NCI-H2227 (cell line): Measurements from ENCODE around the gene GOLGA6L1.
"Not testable (repeated sequence)": the region's sequence is repeated elsewhere in the genome, so short reads cannot be mapped to it uniquely, and the experiment has no call there.

ENCODE experiments used
- DNase-seq: peaks from one replicate; lab custom pipeline; 2025; ENCODE audit not compliant: unreplicated experiment; lab: John Stamatoyannopoulos, UW

Gene GOLGA6L1, protein sequence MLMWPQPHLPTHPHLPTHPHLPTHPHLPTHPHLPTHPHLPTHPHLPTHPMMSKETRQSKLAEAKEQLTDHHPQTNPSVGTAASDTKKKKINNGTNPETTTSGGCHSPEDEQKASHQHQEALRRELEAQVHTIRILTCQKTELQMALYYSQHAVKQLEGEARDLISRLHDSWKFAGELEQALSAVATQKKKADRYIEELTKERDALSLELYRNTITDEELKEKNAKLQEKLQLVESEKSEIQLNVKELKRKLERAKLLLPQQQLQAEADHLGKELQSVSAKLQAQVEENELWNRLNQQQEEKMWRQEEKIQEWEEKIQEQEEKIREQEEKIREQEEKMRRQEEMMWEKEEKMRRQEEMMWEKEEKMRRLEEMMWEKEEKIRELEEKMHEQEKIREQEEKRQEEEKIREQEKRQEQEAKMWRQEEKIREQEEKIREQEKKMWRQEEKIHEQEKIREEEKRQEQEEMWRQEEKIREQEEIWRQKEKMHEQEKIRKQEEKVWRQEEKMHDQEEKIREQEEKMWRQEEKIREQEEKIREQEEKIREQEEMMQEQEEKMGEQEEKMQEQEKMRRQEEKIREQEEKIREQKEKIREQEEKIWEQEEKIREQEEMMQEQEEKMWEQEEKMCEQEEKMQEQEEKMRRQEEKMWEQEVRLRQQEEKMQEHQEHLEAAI

DNA sequence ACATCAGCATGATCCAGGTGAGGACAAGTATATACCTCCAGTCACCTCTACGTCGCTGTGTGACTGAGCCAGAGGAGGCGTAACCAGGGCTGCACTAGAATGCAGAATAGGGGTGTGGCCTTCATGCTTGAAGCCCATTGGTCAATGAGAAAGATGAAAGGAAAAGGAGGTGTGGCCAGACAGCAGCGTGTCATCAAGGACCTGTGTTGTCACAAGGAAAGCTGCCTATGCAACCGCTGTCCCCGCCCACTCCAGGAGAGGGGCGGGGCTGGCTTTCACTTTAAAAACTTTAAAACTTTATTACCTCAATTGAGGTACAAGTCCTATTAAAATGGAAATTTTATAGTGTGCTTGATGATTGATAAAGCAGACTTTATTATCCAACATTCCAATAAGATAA, at the start of gene GOLGA6L1:
GOLGA6L1 (minus strand) TSS at position 101 of the 400 bp plus-strand sequence; CDS start at position 10, 91 bp downstream.
- not testable (repeated sequence) for DNase-seq

DNA sequence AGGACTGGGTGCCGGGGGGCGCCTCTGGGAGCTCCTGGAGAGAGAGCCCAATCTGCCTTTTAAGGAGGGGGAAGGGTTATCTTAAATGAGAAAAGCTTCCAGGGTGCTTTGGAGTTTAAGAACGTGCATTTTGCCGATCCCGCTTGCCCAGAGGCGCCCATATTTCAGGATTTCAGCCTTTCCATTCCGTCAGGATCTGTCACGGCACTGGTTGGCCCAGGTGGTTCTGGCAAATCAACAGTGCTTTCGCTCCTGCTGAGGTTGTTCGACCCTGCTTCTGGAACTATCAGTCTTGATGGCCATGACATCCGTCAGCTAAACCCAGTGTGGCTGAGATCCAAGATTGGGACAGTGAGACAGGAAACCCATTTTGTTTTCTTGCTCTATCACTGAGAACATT, 44.6 kb upstream of the GOLGA6L1 start:
- not testable (repeated sequence) for DNase-seq

DNA sequence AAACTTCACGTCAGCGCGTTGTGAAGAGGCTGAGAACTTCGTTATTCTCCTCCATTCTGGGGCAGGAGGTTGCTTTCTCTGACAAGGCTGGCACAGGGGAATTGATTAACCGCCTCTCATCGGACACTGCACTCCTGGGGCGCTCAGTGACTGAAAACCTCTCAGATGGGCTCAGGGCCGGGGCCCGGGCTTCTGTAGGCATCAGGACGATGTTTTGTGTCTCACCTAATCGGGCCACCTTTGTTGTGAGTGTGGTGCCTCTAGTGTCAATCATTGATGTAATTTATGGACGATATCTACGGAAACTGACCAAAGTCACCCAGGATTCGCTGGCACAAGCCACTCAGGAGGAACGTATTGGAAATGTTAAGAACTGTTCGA, 43.9 kb upstream of the GOLGA6L1 start:
- not testable (repeated sequence) for DNase-seq

DNA sequence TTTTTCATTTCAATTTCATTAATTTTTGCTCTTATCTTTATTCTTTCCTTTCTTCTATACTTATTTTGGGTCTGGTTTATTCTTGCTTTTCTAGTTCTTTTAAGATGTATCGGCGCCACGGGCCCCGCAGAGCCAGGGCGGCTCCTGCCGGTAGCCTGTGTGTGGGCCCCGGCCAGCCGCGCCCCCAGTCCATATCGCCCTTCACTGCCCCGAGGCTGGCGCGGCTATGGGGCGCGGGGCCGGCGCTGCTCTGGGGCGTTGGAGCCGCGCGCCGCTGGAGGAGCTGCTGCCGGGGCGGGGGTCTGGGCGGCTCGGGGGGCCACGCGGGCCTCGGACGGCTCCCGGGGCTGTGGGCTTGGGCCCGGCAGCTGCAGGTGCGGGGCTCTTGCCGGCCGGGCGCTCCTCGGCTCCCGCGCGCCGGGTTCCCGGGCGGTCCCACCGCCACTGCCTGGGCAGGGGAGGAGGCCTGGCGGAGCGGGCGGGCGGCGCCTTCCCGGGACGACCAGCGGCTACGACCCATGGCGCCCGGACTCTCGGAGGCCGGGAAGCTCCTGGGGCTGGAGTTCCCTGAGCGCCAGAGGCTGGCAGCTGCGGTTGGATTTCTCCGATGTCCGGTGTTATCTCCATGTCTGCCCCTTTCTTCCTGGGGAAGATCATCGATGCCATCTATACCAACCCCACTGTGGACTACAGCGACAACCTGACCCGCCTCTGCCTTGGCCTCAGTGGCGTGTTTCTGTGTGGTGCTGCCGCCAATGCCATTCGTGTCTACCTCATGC, 43.3 kb upstream of the GOLGA6L1 start:
- DNase-seq, result not testable (repeated sequence)

DNA sequence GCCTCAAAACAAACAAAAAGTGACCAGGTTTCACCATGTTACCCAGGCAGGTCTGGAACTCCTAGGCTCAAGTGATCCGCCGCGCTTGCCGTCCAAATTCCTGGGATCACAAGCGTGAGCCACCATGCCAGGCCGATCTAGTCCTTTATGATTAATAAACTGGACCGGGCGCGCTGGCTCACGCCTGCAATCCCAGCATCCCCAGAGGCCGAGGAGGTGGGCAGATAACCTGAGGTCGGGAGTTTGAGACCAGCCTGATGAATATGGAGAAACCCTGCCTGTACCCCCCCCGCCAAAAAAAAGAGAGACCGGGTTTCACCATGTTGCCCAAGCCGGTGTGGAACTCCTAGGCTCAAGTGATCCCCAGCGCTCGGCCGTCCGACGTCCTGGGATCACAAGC, 40.1 kb upstream of the GOLGA6L1 start:
- DNase-seq, result not testable (repeated sequence)

DNA sequence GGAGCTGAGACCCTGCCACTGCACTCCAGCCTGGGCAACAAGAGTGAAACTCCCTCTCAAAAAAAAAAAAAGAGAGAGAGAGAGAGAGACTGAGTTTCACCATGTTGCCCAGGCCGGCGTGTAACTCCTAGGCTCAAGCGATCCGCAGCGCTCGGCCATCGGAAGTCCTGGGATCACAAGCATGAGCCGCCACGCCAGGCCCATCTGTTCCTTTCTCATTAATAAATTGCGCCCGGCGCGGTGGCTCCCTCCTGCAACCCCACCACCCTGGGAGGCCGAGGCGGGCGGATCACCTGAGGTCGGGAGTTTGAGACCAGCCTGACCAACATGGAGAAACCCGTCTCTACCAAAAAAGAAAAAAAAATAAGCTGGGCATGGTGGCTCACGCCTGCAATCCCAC, 39.0 kb upstream of the GOLGA6L1 start:
- DNase-seq, result not testable (repeated sequence)

DNA sequence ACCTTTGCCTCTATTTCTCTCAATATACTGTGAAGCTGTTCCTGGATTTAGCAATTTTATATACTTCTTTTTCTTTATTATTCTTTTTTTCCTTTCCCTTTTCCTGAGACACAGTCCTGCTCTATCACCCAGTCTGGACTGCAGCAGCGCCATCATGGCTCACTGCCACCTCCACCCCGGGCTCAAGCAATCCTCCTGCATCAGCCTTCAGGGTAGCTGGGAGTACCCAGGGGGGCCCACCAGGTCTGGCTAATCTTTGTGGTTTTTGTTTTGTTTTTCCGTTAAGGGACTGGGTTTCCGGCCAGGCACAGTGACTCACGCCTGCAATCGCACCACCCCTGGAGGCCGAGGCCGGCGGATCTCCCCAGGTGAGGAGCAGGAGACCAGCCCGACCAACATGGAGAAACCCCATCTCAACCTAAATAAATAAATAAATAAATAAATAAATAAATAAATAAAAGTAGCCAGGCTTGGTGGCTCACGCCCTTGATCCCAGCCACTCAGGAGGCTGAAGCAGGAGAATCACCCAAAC, 38.1 kb upstream of the GOLGA6L1 start:
- not testable (repeated sequence) for DNase-seq

DNA sequence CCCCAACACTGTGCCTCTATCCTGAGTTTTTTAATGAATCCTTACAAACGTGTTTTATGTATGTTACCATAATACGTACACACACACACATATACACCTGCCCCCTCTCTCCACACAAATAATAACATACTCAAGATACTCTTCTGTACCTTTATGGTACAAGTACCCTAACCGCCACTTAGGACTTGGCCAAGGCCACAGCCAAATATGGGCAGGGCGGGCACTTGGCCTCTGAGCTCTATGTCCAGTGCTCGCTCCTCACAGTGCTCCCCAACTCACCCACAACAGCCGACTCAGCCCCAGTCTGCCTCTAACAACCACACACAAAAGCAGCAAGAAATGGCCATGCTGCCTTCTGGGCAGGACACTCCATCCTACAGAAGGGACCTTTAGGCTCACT, 3.8 kb downstream of the GOLGA6L1 start:
- DNase-seq, result not testable (repeated sequence)

DNA sequence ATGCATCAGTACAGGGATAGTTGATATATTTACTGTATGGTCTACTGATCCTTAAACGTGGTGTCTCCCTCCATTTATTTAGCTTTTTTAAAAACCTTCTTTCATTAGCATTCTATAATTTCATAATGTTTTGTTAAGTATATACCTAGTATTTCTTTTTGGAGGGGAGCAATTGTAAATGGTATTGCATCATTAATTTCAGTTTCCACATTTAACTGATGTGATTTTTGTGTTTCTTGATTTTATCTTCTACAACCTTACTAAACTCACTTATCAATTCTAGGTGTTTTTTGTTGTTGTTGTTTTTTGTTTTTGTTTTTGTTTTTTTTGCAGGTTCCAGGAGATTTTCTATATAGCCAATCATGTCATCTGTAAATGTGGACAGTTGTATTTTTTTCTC, 18.4 kb downstream of the GOLGA6L1 start:
- DNase-seq, result no peak

DNA sequence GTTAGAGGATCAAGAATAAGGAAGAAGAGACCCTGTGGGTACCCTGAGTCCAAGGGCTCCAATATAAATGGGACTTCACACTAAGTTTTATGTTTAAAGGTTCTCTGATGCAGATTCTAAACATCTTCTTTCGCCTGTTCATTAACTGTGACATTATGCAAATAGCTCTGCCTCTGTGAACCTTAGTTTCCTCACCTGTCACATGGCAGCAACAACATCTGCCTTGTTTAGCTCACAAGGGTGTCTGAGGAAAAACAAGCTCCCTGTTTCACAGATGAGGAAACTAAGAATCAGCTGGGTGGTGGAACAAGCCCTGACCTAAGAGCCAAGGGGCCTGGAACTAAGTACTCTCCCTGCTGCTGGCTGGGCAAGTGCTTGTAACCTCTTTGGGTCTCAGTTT, 40.8 kb downstream of the GOLGA6L1 start:
- DNase-seq, result no peak

DNA sequence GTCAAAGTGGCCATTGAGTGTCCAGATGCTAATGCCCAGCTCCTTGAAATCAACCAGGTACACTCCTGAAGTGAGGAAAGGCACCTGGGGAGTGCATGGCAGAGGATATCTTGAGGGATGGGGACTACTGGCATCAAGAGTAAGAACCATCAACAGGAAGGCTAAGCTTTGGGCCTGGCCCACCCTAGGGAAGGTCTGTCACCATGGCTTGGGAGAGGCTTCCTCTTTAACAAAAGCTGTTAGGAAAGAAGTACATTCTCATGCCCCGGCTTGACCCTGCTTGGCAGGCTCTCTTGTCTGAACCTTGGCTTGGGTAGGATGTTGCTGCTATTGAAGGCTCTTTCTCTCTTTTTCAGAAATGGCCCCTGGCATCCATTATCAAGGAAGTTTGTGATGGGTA, 53.5 kb downstream of the GOLGA6L1 start:
- no peak for DNase-seq

DNA sequence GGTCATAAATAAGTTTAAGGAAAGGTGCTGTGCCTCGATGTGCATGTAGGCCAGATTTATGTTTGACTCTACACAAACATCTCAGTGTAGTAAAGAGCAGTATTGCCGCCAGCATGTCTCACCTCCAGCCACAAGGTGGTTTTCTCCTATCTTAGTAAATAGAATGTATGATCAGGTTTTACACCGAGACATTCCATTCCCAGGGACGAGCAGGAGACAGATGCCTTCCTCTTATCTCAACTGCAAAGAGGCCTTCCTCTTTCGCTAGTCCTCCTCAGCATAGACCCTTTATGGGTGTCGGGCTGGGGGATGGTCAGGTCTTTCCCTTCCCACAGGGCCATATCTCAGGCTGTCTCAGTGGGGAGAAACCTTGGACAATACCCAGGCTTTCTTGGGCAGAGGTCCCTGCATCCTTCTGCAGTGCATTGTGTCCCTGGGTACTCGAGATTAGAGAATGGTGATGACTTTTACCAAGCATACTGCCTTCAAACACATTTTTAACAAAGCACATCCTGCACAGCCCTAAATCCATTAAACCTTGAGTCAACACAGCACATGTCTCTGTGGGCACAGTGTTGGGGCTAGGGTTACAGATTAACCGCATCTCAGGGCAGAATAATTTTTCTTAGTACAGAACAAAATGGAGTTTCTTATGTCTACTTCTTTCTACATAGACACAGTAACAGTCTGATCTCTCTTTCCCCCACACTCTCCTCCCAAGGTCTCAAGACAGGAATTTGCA, 54.5 kb downstream of the GOLGA6L1 start:
- DNase-seq, result not testable (repeated sequence)

DNA sequence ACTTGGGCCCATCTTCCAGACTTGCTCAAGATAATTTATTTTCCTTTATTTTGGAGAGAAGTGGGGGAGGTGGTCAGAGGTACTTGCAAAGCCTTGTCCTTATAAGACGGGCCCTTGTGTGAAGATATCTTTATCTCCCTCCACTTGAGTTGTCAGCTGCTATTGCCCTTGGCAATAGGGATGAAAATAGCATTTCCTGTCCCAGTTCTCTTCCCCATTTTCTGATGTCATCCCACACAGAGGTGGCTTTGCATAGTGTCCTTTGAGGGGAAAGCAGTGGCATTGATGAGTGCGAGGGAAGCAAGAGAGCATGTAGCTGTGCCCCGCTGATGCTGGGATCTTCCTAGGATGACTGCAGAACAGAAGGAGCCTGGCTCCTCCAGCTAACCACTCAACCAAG, 55.4 kb downstream of the GOLGA6L1 start:
- DNase-seq, result no peak

DNA sequence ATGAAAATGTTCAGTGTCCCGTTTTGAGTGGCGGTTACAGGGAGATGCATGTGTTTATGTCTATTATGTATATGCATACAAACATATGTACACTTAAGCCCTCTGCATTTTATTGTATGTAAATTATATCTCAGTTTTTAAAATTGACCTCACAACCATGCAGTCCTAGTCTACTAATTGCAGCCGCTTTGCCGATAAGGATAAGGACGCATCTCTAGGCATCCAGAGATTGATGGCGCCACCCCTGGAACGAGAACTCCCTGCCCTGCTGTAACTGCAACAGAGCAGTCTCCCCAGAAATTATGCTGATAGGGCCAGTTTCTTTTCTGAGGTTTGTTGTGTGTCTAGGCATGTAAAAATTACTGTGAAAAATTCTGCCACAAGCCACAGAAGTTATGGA, 56.9 kb downstream of the GOLGA6L1 start:
- no peak for DNase-seq
